WTC11 (cell line): ENCODE data around the gene STX3.

Experiments used
- ATF1 ChIP-seq: sonication (generic); formaldehyde crosslinking; IDR thresholded peaks from 2 replicates; pipeline ENCODE4 v1.8.1; 2023; ENCODE audit warnings: mild to moderate bottlenecking, moderate library complexity, missing genetic modification reagents
- CBFB ChIP-seq: sonication (generic); formaldehyde crosslinking; IDR thresholded peaks from 2 replicates; pipeline ENCODE4 v1.8.1; 2022; ENCODE audit warnings: mild to moderate bottlenecking, low read depth, missing genetic modification reagents
- FOXJ3 ChIP-seq: sonication (generic); formaldehyde crosslinking; IDR thresholded peaks from 2 replicates; pipeline ENCODE4 v1.9.0; 2021; ENCODE audit warnings: missing genetic modification reagents, mild to moderate bottlenecking, borderline replicate concordance
- MYBL2 ChIP-seq: sonication (generic); formaldehyde crosslinking; IDR thresholded peaks from 2 replicates; pipeline ENCODE4 v1.8.1; 2023; ENCODE audit warnings: mild to moderate bottlenecking, moderate library complexity, missing genetic modification reagents
- RELA ChIP-seq: sonication (generic); formaldehyde crosslinking; IDR thresholded peaks from 2 replicates; pipeline ENCODE4 v1.8.1; 2022; ENCODE audit warnings: missing genetic modification reagents, mild to moderate bottlenecking, borderline replicate concordance
- SP1 ChIP-seq: sonication (generic); formaldehyde crosslinking; conservative IDR thresholded peaks from 2 replicates; pipeline ENCODE4 v1.8.1; 2022; ENCODE audit warnings: missing genetic modification reagents
- TF ChIP-seq, protein P1 (sequence below): fragments of 200-600 bp; IDR thresholded peaks from 2 replicates; pipeline ENCODE4 v1.8.0; 2022; ENCODE audit warnings: antibody characterized with exemption
- TF ChIP-seq, protein P2 (sequence below): sonication (generic); formaldehyde crosslinking; IDR thresholded peaks from 2 replicates; pipeline ENCODE4 v1.8.0; 2023; ENCODE audit warnings: mild to moderate bottlenecking, missing genetic modification reagents
- TF ChIP-seq, protein P3 (sequence below): sonication (generic); formaldehyde crosslinking; conservative IDR thresholded peaks from 2 replicates; pipeline ENCODE4 v1.8.1; 2022; ENCODE audit warnings: mild to moderate bottlenecking, missing genetic modification reagents
- TF ChIP-seq, protein P4 (sequence below): sonication (generic); formaldehyde crosslinking; IDR thresholded peaks from 2 replicates; pipeline ENCODE4 v1.8.1; 2023; ENCODE audit warnings: mild to moderate bottlenecking, missing genetic modification reagents, moderate library complexity
- TF ChIP-seq, protein P5 (sequence below): sonication (generic); formaldehyde crosslinking; IDR thresholded peaks from 2 replicates; pipeline ENCODE4 v1.8.1; 2022; ENCODE audit warnings: mild to moderate bottlenecking, missing genetic modification reagents, moderate library complexity, borderline replicate concordance

DNA sequence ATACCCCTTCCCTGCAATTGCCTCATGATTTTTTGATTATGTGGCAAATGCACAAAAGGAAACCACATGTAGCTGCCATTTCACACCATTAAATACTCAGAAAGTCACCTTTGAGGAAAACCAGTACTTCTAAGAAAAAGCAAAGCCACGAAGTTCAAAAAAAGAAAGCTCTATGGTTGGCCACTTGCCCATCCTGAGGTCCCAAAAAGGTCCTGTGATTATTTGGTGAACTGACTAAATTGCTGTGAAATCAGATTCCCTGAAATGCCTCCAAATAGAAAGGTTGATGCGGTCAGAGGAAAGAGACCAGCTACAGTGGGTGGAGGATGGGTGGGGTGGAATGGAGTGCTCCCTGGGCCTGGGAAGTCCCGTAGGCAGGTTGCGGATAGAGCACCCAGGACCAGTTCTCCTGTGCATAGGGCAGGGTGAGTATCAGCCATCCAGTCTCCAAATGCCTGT lies 28.5 kb downstream of the STX3 start:
- TF ChIP-seq, protein P1, sequence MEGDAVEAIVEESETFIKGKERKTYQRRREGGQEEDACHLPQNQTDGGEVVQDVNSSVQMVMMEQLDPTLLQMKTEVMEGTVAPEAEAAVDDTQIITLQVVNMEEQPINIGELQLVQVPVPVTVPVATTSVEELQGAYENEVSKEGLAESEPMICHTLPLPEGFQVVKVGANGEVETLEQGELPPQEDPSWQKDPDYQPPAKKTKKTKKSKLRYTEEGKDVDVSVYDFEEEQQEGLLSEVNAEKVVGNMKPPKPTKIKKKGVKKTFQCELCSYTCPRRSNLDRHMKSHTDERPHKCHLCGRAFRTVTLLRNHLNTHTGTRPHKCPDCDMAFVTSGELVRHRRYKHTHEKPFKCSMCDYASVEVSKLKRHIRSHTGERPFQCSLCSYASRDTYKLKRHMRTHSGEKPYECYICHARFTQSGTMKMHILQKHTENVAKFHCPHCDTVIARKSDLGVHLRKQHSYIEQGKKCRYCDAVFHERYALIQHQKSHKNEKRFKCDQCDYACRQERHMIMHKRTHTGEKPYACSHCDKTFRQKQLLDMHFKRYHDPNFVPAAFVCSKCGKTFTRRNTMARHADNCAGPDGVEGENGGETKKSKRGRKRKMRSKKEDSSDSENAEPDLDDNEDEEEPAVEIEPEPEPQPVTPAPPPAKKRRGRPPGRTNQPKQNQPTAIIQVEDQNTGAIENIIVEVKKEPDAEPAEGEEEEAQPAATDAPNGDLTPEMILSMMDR: no peak
- TF ChIP-seq FOXJ3 (no peak), SP1 (CRISPR knock-in tag) (no peak), CBFB (CRISPR knock-in tag) (no peak), MYBL2 (CRISPR knock-in tag) (no peak), ATF1 (CRISPR knock-in tag) (no peak), RELA (CRISPR knock-in tag) (no peak)
- TF ChIP-seq, protein P2, sequence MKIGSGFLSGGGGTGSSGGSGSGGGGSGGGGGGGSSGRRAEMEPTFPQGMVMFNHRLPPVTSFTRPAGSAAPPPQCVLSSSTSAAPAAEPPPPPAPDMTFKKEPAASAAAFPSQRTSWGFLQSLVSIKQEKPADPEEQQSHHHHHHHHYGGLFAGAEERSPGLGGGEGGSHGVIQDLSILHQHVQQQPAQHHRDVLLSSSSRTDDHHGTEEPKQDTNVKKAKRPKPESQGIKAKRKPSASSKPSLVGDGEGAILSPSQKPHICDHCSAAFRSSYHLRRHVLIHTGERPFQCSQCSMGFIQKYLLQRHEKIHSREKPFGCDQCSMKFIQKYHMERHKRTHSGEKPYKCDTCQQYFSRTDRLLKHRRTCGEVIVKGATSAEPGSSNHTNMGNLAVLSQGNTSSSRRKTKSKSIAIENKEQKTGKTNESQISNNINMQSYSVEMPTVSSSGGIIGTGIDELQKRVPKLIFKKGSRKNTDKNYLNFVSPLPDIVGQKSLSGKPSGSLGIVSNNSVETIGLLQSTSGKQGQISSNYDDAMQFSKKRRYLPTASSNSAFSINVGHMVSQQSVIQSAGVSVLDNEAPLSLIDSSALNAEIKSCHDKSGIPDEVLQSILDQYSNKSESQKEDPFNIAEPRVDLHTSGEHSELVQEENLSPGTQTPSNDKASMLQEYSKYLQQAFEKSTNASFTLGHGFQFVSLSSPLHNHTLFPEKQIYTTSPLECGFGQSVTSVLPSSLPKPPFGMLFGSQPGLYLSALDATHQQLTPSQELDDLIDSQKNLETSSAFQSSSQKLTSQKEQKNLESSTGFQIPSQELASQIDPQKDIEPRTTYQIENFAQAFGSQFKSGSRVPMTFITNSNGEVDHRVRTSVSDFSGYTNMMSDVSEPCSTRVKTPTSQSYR (CRISPR knock-in tag): no peak
- TF ChIP-seq, protein P3, sequence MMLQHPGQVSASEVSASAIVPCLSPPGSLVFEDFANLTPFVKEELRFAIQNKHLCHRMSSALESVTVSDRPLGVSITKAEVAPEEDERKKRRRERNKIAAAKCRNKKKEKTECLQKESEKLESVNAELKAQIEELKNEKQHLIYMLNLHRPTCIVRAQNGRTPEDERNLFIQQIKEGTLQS: no peak
- TF ChIP-seq, protein P4, sequence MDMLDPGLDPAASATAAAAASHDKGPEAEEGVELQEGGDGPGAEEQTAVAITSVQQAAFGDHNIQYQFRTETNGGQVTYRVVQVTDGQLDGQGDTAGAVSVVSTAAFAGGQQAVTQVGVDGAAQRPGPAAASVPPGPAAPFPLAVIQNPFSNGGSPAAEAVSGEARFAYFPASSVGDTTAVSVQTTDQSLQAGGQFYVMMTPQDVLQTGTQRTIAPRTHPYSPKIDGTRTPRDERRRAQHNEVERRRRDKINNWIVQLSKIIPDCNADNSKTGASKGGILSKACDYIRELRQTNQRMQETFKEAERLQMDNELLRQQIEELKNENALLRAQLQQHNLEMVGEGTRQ (CRISPR knock-in tag): no peak
- TF ChIP-seq, protein P5, sequence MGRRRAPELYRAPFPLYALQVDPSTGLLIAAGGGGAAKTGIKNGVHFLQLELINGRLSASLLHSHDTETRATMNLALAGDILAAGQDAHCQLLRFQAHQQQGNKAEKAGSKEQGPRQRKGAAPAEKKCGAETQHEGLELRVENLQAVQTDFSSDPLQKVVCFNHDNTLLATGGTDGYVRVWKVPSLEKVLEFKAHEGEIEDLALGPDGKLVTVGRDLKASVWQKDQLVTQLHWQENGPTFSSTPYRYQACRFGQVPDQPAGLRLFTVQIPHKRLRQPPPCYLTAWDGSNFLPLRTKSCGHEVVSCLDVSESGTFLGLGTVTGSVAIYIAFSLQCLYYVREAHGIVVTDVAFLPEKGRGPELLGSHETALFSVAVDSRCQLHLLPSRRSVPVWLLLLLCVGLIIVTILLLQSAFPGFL (CRISPR knock-in tag): no peak
